Measurements from ENCODE around the gene ST6GALNAC3. TPM values are rescaled to one million over a fixed set of nuclear protein-coding genes. Genes with fewer than 3 reads are reported as not detected.

ST6GALNAC3 gene
- total RNA-seq, 1 experiment from 2014 or later = 2.2 TPM

DNA sequence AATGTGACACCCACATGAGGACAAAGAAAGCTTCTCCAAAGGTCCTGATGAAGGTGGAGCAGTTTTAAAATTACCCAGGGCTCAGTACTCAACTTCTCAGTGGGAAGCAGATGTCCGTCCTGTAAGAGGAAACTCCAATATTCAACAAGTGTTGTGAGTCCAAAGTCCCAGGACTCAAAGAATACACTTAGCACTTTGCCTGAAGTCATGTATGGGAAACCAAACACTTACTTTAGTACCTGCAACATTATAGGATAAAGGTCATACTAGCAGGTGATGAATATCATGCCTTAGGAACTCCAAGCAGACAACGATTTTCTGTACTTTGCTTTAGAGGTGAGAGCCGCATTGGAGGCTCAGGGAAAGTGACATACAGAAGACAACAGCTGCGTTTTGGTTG is 37.2 kb upstream of the ST6GALNAC3 start (continued):
- no peak for TF ChIP-seq YY1 (IDR thresholded peaks at IDR 0.05; ENCODE audit: extremely low read depth, insufficient replicate concordance, low read depth, low read length)

DNA sequence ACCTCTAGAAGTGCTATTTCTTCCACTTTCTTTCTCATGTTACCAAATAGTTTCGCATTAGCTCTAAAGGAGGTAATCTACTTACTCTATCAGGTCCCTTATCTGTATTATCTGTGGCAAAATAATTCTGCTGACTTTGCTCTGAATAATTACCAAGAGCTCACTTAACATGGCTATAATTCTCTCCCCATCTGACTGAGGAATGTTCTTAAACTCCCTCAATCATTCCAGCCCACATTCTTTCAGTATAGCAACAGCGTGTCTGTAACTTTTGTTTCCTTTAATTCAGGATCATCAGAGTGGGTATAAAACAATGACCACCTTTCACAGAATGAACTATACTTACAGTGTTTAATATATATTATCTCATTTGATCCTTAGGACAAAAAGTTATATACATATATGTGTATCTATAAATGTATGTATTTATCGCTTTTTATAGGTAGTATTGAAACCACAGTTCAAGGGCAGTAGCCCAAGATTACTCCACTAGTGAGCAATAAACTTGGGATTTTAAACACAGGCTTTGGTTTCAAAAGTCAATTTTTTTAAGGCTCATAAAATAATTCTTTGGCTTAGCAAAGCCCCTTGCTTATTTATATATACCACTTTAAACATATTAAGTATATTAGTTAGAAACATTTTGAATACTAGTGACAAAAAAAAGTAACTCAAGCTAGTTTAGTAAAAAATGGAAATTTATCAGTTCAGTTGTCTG is 36.1 kb upstream of the ST6GALNAC3 start:
- BruUV-seq (replicated peaks) = no TSS peak
- POLR2A ChIA-PET = no interaction called here
- RAD21 ChIA-PET (ENCODE audit: low non-redundant PET in 1 of 2, low total read pairs in 2 of 2, uncharacterized antibody in 2 of 2, unreplicated experiment in 2 of 2) = no interaction called here
- Histone ChIP-seq H3K27me3 (ENCODE audit: insufficient read depth, low read length) (peaks cover 6% of the 10 kb centered on the region; the same call in 1 of the 2 replicates), H3K27ac (ENCODE audit: low read depth, low read length) (no peak overlapping the region), H3K36me3 (ENCODE audit: control insufficient read depth in 1 of 2, insufficient read depth in 2 of 2, low read length in 2 of 2) (no peaks in the 10 kb centered on the region), H3K4me1 (ENCODE audit: control insufficient read depth in 1 of 2, insufficient read depth in 2 of 2, low read length in 2 of 2) (no peaks in the 10 kb centered on the region), H3K79me2 (ENCODE audit: insufficient read depth, low read length) (no peaks in the 10 kb centered on the region), H3K9me2 (ENCODE audit: insufficient read depth) (no peaks in the 10 kb centered on the region), H3K9ac (ENCODE audit: low read length) (no peak overlapping the region), H3K9me3 (ENCODE audit: control insufficient read depth in 1 of 2, insufficient read depth in 1 of 2, low read depth in 1 of 2, low read length in 2 of 2) (no peaks in the 10 kb centered on the region), H2AFZ (ENCODE audit: low read depth, low read length, poor library complexity, severe bottlenecking) (no peak overlapping the region), H3K4me3 (replicated peaks in 1 of 2; ENCODE audit: low read depth in 1 of 2, low read length in 2 of 2) (no peak overlapping the region), H3K4me2 (ENCODE audit: low read length) (no peak overlapping the region), H4K20me1 (ENCODE audit: insufficient read depth) (no peaks in the 10 kb centered on the region)
- ATAC-seq = no peak
- intact Hi-C loops (cut with micrococcal nuclease) = no loop called here
- no peak for DNase-seq (ENCODE audit: low read depth, low spot score)
- CTCF ChIA-PET = no interaction called here
- TF ChIP-seq ZFX (IDR thresholded peaks at IDR 0.05) = no peak
- TF ChIP-seq SP1 (IDR thresholded peaks at IDR 0.05; ENCODE audit: low read depth) = no peak
- no peak for TF ChIP-seq EZH2phosphoT487 (IDR thresholded peaks at IDR 0.05; ENCODE audit: borderline replicate concordance)
- TF ChIP-seq RAD21 (IDR thresholded peaks at IDR 0.05; ENCODE audit: low read depth) = no peak
- TF ChIP-seq, protein P1, sequence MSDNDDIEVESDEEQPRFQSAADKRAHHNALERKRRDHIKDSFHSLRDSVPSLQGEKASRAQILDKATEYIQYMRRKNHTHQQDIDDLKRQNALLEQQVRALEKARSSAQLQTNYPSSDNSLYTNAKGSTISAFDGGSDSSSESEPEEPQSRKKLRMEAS (IDR thresholded peaks at IDR 0.05) = no peak
- no peak for TF ChIP-seq SRF (IDR thresholded peaks at IDR 0.05; ENCODE audit: low read depth)
- TF ChIP-seq, protein P2, sequence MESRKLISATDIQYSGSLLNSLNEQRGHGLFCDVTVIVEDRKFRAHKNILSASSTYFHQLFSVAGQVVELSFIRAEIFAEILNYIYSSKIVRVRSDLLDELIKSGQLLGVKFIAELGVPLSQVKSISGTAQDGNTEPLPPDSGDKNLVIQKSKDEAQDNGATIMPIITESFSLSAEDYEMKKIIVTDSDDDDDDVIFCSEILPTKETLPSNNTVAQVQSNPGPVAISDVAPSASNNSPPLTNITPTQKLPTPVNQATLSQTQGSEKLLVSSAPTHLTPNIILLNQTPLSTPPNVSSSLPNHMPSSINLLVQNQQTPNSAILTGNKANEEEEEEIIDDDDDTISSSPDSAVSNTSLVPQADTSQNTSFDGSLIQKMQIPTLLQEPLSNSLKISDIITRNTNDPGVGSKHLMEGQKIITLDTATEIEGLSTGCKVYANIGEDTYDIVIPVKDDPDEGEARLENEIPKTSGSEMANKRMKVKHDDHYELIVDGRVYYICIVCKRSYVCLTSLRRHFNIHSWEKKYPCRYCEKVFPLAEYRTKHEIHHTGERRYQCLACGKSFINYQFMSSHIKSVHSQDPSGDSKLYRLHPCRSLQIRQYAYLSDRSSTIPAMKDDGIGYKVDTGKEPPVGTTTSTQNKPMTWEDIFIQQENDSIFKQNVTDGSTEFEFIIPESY (IDR thresholded peaks at IDR 0.05; ENCODE audit: extremely low read depth, insufficient replicate concordance, low read length) = no peak
- TF ChIP-seq CEBPB (IDR thresholded peaks at IDR 0.05; ENCODE audit: low read depth) = no peak
- no peak for TF ChIP-seq JUND (IDR thresholded peaks at IDR 0.05)
- no peak for TF ChIP-seq EGR1 (IDR thresholded peaks at IDR 0.05; ENCODE audit: low read depth)
- TF ChIP-seq FOSL1 (IDR thresholded peaks at IDR 0.05; ENCODE audit: low read depth) = no peak
- no peak for TF ChIP-seq ZNF274 (IDR thresholded peaks at IDR 0.05; ENCODE audit: low read depth, low read length)
- TF ChIP-seq SIN3A (IDR thresholded peaks at IDR 0.05; ENCODE audit: low read depth) = no peak
- no peak for TF ChIP-seq EZH2 (IDR thresholded peaks at IDR 0.05)
- no peak for TF ChIP-seq POLR2A (IDR thresholded peaks at IDR 0.05; ENCODE audit: borderline replicate concordance, extremely low read depth, insufficient read depth, insufficient read length)
- TF ChIP-seq POLR2AphosphoS5 (IDR thresholded peaks at IDR 0.05; ENCODE audit: low read depth, low read length) = no peak
- TF ChIP-seq CBX3 (IDR thresholded peaks at IDR 0.05; ENCODE audit: low read depth) = no peak

Measured in HCT116 (cell line).